K562 (cell line): ENCODE measurements around the gene FIBP. TPM values are rescaled to one million over a fixed set of nuclear protein-coding genes. Genes with fewer than 3 reads are reported as not detected.
A peak's percentile ranks its signal among the peaks of the same experiment; 100 is the strongest.

Experiments used
- ATF3 ChIP-seq, 2 experiments: fragments of 450-650 bp in 1 of 2; sonication (generic) in 1 of 2; formaldehyde crosslinking in 1 of 2; IDR thresholded peaks in 1 of 2; conservative IDR thresholded peaks in 1 of 2; 2 replicates each; pipeline versions ENCODE4 v1.6.1 to v1.8.1; 2016 to 2023; ENCODE audit warnings: mild to moderate bottlenecking in 2 of 2, moderate library complexity in 2 of 2, inconsistent platforms in 1 of 2, missing genetic modification reagents in 1 of 2
- CCAR2 ChIP-seq: fragments of 200-400 bp; formaldehyde crosslinking; IDR thresholded peaks from 2 replicates; pipeline ENCODE4 v1.6.1; 2017; ENCODE audit warnings: mild to moderate bottlenecking, low read depth, low read length
- E2F5 ChIP-seq: sonication (generic); formaldehyde crosslinking; IDR thresholded peaks from 2 replicates; pipeline ENCODE4 v1.8.0; 2022; ENCODE audit warnings: mild to moderate bottlenecking, missing genetic modification reagents
- GMEB1 ChIP-seq: fragments of 250-450 bp; sonication (Bioruptor Pico); IDR thresholded peaks from 2 replicates; pipeline ENCODE4 v1.4.0; 2020; ENCODE audit warnings: mild to moderate bottlenecking
- HDAC2 ChIP-seq: fragments of 450-650 bp; IDR thresholded peaks from 2 replicates; pipeline ENCODE4 v1.6.1; 2016; ENCODE audit warnings: mild to moderate bottlenecking
- PRMT5 ChIP-seq: sonication (generic); formaldehyde crosslinking; IDR thresholded peaks from 2 replicates; pipeline ENCODE4 v1.5.0; 2020; ENCODE audit warnings: missing genetic modification reagents
- RBM14 ChIP-seq: fragments of 200-400 bp; formaldehyde crosslinking; IDR thresholded peaks from 2 replicates; pipeline ENCODE4 v1.6.1; 2018; ENCODE audit warnings: low read depth, mild to moderate bottlenecking, low read length, moderate library complexity, borderline replicate concordance; ENCODE audit not compliant: insufficient read depth
- RNF219 ChIP-seq: fragments of 250-450 bp; sonication (Bioruptor Pico); IDR thresholded peaks from 2 replicates; pipeline ENCODE4 v1.5.0; 2022; ENCODE audit warnings: mild to moderate bottlenecking
- SNAPC5 ChIP-seq: fragments of 250-450 bp; sonication (Bioruptor Pico); IDR thresholded peaks from 2 replicates; pipeline ENCODE4 v1.8.0; 2021; ENCODE audit warnings: moderate library complexity, mild to moderate bottlenecking, inconsistent platforms
- THAP12 ChIP-seq: fragments of 250-450 bp; sonication (Bioruptor Pico); IDR thresholded peaks from 2 replicates; pipeline ENCODE4 v1.9.0; 2021; ENCODE audit warnings: mild to moderate bottlenecking, inconsistent platforms
- ZFP1 ChIP-seq: fragments of 450-650 bp; formaldehyde crosslinking; IDR thresholded peaks from 2 replicates; pipeline ENCODE4 v1.4.0; 2020; ENCODE audit warnings: mild to moderate bottlenecking, mixed read lengths
- polyA plus RNA-seq, 8 experiments: library from polyadenylated mRNA; depleted of rRNA in 4 of 8; stranded (reverse) in 5 of 8; unstranded in 3 of 8; fragments of >200 nt; fragmentation: Nextera tagmentation in 2 of 8; fragmentation: Illumina TruSeq in 1 of 8; extraction: Ambion mirVana in 2 of 8; extraction: Trizol in 1 of 8; gene quantifications; 2 replicates each; pipeline versions ENCODE4 v1.2.1 to v1.2.3, GENCODE V29; 2011 to 2014; ENCODE audit warnings: inconsistent platforms in 1 of 8, missing spikeins in 1 of 8
- total RNA-seq, 7 experiments: library from RNA; depleted of rRNA in 6 of 7; stranded (reverse); fragments of >200 nt in 6 of 7; fragmentation: Illumina TruSeq in 2 of 7; extraction: Trizol in 2 of 7; gene quantifications; 2 replicates each; pipeline versions ENCODE4 v1.2.1 to v1.2.3, GENCODE V29; 2011 to 2021; ENCODE audit warnings: low replicate concordance in 1 of 7

FIBP gene
- total and polyA plus RNA-seq, 9 of the 15 experiments (the other 6 are each of a cell fraction or from before 2014, with no cell fraction given) = 41.2 to 79.2 (median 48.6) TPM

- TF ChIP-seq PRMT5 (CRISPR knock-in tag) = no peak
- no peak for TF ChIP-seq RNF219
- no peak for TF ChIP-seq ZFP1 (CRISPR knock-in tag)
- no peak for TF ChIP-seq CCAR2
- TF ChIP-seq E2F5 (CRISPR knock-in tag) = no peak
- peak; percentile 14; the same call in 1 of the 2 replicates for TF ChIP-seq THAP12
- TF ChIP-seq RBM14 = no peak
- peak; percentile 59 for TF ChIP-seq HDAC2
- TF ChIP-seq ATF3 (IDR thresholded peaks at IDR 0.05) = no peak
- TF ChIP-seq ATF3 (CRISPR knock-in tag; conservative IDR thresholded peaks at IDR 0.05) = 0 out of 2 replicates have a peak, but pooled peaks have one; percentile 65
- TF ChIP-seq GMEB1 (CRISPR knock-in tag) = peak; percentile 17; the same call in 1 of the 2 replicates
- no peak for TF ChIP-seq SNAPC5 (CRISPR knock-in tag)
These were observed at the start of gene FIBP (continued) for GRCh38 chr11:65888163-65888814.
